ENCODE measurements around the gene LGR5. TPM values are rescaled to one million over a fixed set of nuclear protein-coding genes. Genes with fewer than 3 reads are reported as not detected.

Gene LGR5
- total RNA-seq, 1 experiment from 2014 or later: not detected

DNA sequence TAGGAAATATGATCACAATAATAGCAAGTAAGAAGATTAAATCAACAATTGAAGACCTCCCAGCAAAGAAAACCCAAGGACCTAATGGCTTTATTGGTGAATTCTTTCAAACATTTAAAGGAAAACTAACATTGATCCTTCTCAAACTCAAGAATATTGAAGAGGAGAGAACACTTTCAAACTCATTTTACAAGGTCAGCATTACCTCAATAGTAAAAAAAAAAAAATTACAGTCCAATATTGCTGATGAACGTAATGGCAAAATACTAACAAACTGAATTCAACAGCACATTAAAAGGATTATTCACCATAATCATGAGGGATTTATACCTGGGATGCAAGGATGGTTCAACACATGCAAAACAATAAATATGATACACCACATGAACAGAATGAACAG lies 33.7 kb upstream of the LGR5 start:
- no peaks in the 10 kb centered on the region for H3K9me2 ChIP-seq (ENCODE audit: insufficient read depth)
- intact Hi-C loops (cut with micrococcal nuclease; ENCODE audit: unreplicated experiment): no loop called here
- H3K27ac ChIP-seq: no peak overlapping the region
- H3K27me3 ChIP-seq (ENCODE audit: insufficient read depth, low read depth): no peaks in the 10 kb centered on the region
- H3K36me3 ChIP-seq (ENCODE audit: low read depth): no peaks in the 10 kb centered on the region
- BruUV-seq (replicated peaks): no TSS peak
- no peak overlapping the region for H2AFZ ChIP-seq
- TF ChIP-seq, protein P1, sequence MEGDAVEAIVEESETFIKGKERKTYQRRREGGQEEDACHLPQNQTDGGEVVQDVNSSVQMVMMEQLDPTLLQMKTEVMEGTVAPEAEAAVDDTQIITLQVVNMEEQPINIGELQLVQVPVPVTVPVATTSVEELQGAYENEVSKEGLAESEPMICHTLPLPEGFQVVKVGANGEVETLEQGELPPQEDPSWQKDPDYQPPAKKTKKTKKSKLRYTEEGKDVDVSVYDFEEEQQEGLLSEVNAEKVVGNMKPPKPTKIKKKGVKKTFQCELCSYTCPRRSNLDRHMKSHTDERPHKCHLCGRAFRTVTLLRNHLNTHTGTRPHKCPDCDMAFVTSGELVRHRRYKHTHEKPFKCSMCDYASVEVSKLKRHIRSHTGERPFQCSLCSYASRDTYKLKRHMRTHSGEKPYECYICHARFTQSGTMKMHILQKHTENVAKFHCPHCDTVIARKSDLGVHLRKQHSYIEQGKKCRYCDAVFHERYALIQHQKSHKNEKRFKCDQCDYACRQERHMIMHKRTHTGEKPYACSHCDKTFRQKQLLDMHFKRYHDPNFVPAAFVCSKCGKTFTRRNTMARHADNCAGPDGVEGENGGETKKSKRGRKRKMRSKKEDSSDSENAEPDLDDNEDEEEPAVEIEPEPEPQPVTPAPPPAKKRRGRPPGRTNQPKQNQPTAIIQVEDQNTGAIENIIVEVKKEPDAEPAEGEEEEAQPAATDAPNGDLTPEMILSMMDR (conservative IDR thresholded peaks at IDR 0.05): no peak
- no peaks in the 10 kb centered on the region for H3K9me3 ChIP-seq (ENCODE audit: insufficient read depth, low read depth)
- H4K20me1 ChIP-seq (ENCODE audit: insufficient read depth): no peaks in the 10 kb centered on the region
- no peak overlapping the region for H3K4me2 ChIP-seq
- ChIA-PET POLR2A (ENCODE audit: unreplicated experiment) (no interaction called here), CTCF (no interaction called here)
- H3F3A ChIP-seq (ENCODE audit: insufficient read depth, low read depth): no peaks in the 10 kb centered on the region
- H3K79me2 ChIP-seq (ENCODE audit: low read depth): no peaks in the 10 kb centered on the region
- no peak for DNase-seq
- H3K4me3 ChIP-seq: no peak overlapping the region
- H3K4me1 ChIP-seq (replicated peaks; ENCODE audit: insufficient read depth): no peaks in the 10 kb centered on the region

DNA sequence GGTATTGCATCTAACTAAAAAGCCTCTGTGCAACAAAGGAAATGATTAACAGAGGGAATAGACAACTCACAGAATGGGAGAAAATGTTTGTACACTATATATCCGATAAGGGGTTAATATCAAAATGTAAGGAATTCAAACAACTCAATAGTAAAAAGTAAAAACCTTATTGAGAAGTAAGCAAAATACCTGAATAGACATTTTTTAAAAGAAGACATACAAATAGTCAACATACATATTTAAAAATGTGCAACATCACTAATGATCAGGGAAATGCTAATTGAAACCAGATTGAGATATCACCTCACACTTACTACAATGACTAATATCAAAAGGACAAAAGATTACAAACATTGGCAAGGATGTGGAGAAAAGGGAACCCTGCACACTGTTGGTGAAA lies 31.9 kb upstream of the LGR5 start:
- H3K9me2 ChIP-seq (ENCODE audit: insufficient read depth): no peaks in the 10 kb centered on the region
- no peak overlapping the region for H3K4me3 ChIP-seq
- H3K4me2 ChIP-seq: no peak overlapping the region
- no peaks in the 10 kb centered on the region for H4K20me1 ChIP-seq (ENCODE audit: insufficient read depth)
- DNase-seq: no peak
- TF ChIP-seq, protein P1 (conservative IDR thresholded peaks at IDR 0.05): no peak
- no peak for TF ChIP-seq EZH2 (IDR thresholded peaks at IDR 0.05; ENCODE audit: low read depth)
- ChIA-PET CTCF (no interaction called here), POLR2A (ENCODE audit: unreplicated experiment) (no interaction called here)
- no peaks in the 10 kb centered on the region for H3K27me3 ChIP-seq (ENCODE audit: insufficient read depth, low read depth)
- no peaks in the 10 kb centered on the region for H3K36me3 ChIP-seq (ENCODE audit: low read depth)
- no peaks in the 10 kb centered on the region for H3K4me1 ChIP-seq (replicated peaks; ENCODE audit: insufficient read depth)
- intact Hi-C loops (cut with micrococcal nuclease; ENCODE audit: unreplicated experiment): no loop called here
- H3K27ac ChIP-seq: no peak overlapping the region
- no peak overlapping the region for H2AFZ ChIP-seq
- no peaks in the 10 kb centered on the region for H3K79me2 ChIP-seq (ENCODE audit: low read depth)
- no peaks in the 10 kb centered on the region for H3K9me3 ChIP-seq (ENCODE audit: insufficient read depth, low read depth)
- BruUV-seq (replicated peaks): no TSS peak
- no peaks in the 10 kb centered on the region for H3F3A ChIP-seq (ENCODE audit: insufficient read depth, low read depth)

DNA sequence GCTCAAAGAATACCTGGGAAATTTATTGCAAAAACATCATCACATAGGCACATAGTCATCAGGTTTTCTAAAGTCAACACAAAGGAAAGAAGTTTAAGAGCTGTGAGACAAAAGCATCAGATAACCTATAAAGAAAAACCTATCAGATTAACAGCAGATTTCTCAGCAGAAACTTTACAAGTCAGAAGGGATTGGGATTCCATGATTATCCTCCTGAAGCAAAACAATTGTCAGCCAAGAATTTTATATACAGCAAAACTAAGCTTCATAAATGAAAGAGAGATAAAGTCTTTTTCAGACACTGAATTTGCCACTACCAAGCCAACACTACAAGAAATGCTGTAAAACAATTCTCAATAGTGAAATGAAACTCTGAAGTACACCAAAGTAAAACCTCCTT lies 28.8 kb upstream of the LGR5 start:
- no peaks in the 10 kb centered on the region for H3K9me3 ChIP-seq (ENCODE audit: insufficient read depth, low read depth)
- no peaks in the 10 kb centered on the region for H3F3A ChIP-seq (ENCODE audit: insufficient read depth, low read depth)
- H3K79me2 ChIP-seq (ENCODE audit: low read depth): no peaks in the 10 kb centered on the region
- H3K4me3 ChIP-seq: no peak overlapping the region
- BruUV-seq (replicated peaks): no TSS peak
- H3K4me2 ChIP-seq: no peak overlapping the region
- H3K27ac ChIP-seq: no peak overlapping the region
- no peaks in the 10 kb centered on the region for H3K9me2 ChIP-seq (ENCODE audit: insufficient read depth)
- POLR2A ChIA-PET (ENCODE audit: unreplicated experiment): no interaction called here
- CTCF ChIA-PET: no interaction called here
- H3K4me1 ChIP-seq (replicated peaks; ENCODE audit: insufficient read depth): no peaks in the 10 kb centered on the region
- intact Hi-C loops (cut with micrococcal nuclease; ENCODE audit: unreplicated experiment): no loop called here
- TF ChIP-seq, protein P1 (conservative IDR thresholded peaks at IDR 0.05): no peak
- no peak for TF ChIP-seq EZH2 (IDR thresholded peaks at IDR 0.05; ENCODE audit: low read depth)
- no peaks in the 10 kb centered on the region for H3K36me3 ChIP-seq (ENCODE audit: low read depth)
- DNase-seq: no peak
- no peaks in the 10 kb centered on the region for H4K20me1 ChIP-seq (ENCODE audit: insufficient read depth)
- H2AFZ ChIP-seq: no peak overlapping the region
- no peaks in the 10 kb centered on the region for H3K27me3 ChIP-seq (ENCODE audit: insufficient read depth, low read depth)
